Stomach (tissue), 9 donors: ENCODE measurements around the gene R3HDM1. TPM values are rescaled to one million over a fixed set of nuclear protein-coding genes. Genes with fewer than 3 reads are reported as not detected.
A peak's percentile ranks its signal among the peaks of the same experiment; 100 is the strongest.

Experiments used
- DNase-seq, 2 donors: peaks; one replicate each; pipeline versions ENCODE4 v3.0.0 to v3.0.0-alpha.2; 2013 to 2019
- H3K27ac ChIP-seq, 5 donors: fragments of 200-600 bp in 4 of 5; sonication (generic) in 4 of 5; one replicate each; pipeline ENCODE4 v1.5.1; 2013 to 2019; ENCODE audit warnings: mild to moderate bottlenecking in 1 of 5, moderate library complexity in 1 of 5
- H3K27me3 ChIP-seq, 3 donors: fragments of 200-600 bp; sonication (generic); one replicate each; pipeline ENCODE4 v1.5.1; 2017 to 2019; ENCODE audit warnings: mixed run types in 1 of 3
- H3K36me3 ChIP-seq, 4 donors: fragments of 200-600 bp; sonication (generic); 1 replicate in 3 of 4; 2 replicates in 1 of 4; pipeline ENCODE4 v1.5.1; 2016 to 2019
- H3K4me1 ChIP-seq, 4 donors: fragments of 200-600 bp; sonication (generic); one replicate each; pipeline ENCODE4 v1.5.1; 2016 to 2019
- H3K4me3 ChIP-seq, 4 donors: fragments of 200-600 bp; sonication (generic) in 3 of 4; one replicate each; pipeline ENCODE4 v1.5.1; 2016 to 2019; ENCODE audit warnings: mild to moderate bottlenecking in 1 of 4
- H3K9me3 ChIP-seq, 4 donors: fragments of 200-600 bp; sonication (generic); one replicate each; pipeline ENCODE4 v1.5.1; 2016 to 2019
- CTCF ChIP-seq, 7 experiments: fragments of 450-650 bp in 4 of 7; fragments of 200-600 bp in 3 of 7; sonication (generic) in 3 of 7; IDR thresholded peaks; one replicate each; pipeline ENCODE4 v1.5.1; 2016 to 2019; ENCODE audit warnings: antibody characterized with exemption in 7 of 7, control low read depth in 2 of 7, mild to moderate bottlenecking in 1 of 7
- EP300 ChIP-seq: sonication (generic); formaldehyde crosslinking; IDR thresholded peaks from one replicate; pipeline ENCODE4 v1.6.1; 2017; ENCODE audit warnings: antibody characterized with exemption
- POLR2A ChIP-seq, 4 donors: fragments of 450-650 bp; IDR thresholded peaks; one replicate each; pipeline ENCODE4 v1.6.1; 2016; ENCODE audit warnings: antibody characterized with exemption in 4 of 4, control low read depth in 2 of 4, mild to moderate bottlenecking in 1 of 4, moderate library complexity in 1 of 4
- POLR2AphosphoS5 ChIP-seq, 3 donors: sonication (generic); formaldehyde crosslinking; IDR thresholded peaks; one replicate each; pipeline ENCODE4 v1.6.1; 2016; ENCODE audit warnings: antibody characterized with exemption in 3 of 3
- WGBS, 5 donors: extraction: QIAGEN DNeasy Blood & Tissue Kit in 3 of 5; methylation state at CpG; one replicate each; pipeline versions ENCODE4 v1.1.5 to v1.1.7; 2013 to 2018; 5-methylcytosine and 5-hydroxymethylcytosine counted together
- intact Hi-C: fragments of 100-400 bp; cut with DNase I; formaldehyde crosslinking; loops from one replicate; pipeline ENCODE4 v1.15.1; 2023; ENCODE audit warnings: low total_unique reads
- polyA plus RNA-seq, 3 donors: library from polyadenylated mRNA; stranded (reverse); fragments of 200-250 nt; gene quantifications; one replicate each; pipeline ENCODE4 v1.2.3, GENCODE V29; 2013
- total RNA-seq, 5 donors: library from RNA; depleted of rRNA; stranded (reverse); fragments of >200 nt; gene quantifications; one replicate each; pipeline versions ENCODE4 v1.1.0 to v1.2.3, GENCODE V29; 2014 to 2016
- donor health status: healthy with polysubstance abuse.
- donor health status: Bipolar disorder and iron deficiency.
- donor health status: healthy.

R3HDM1 gene
- total and polyA plus RNA-seq, 8 donors = 5.7 to 34.3 (median 12.8) TPM

GRCh38 chr2:135600915-135601314 lies 69.6 kb downstream of the R3HDM1 start:
- intact Hi-C loops = no loop called here
- Histone ChIP-seq H3K36me3 (peaks cover 0 to 36% (median 33%) of the 10 kb centered on the region in 4 donors), H3K9me3 (no peaks in the 10 kb centered on the region), H3K4me1 (no peaks in the 10 kb centered on the region), H3K27me3 (no peaks in the 10 kb centered on the region), H3K27ac (no peak overlapping the region), H3K4me3 (no peak overlapping the region)
- WGBS, 5 donors = 89 to 93% (median 93%) methylated on average over 2 of the region's 2 CpGs
- TF ChIP-seq POLR2A (IDR thresholded peaks at IDR 0.05) = no peak
- TF ChIP-seq EP300 = no peak
- no peak for TF ChIP-seq POLR2AphosphoS5 (IDR thresholded peaks at IDR 0.05)
- TF ChIP-seq CTCF (IDR thresholded peaks at IDR 0.05) = no peak
- peak in 1 of 2 donors; percentile 5 for DNase-seq

GRCh38 chr2:135603543-135603942 lies 72.3 kb downstream of the R3HDM1 start:
- no peaks in the 10 kb centered on the region for H3K4me1 ChIP-seq
- intact Hi-C loops = no loop called here
- no peak for DNase-seq
- TF ChIP-seq CTCF (IDR thresholded peaks at IDR 0.05) (no peak), POLR2A (IDR thresholded peaks at IDR 0.05) (no peak), EP300 (no peak), POLR2AphosphoS5 (IDR thresholded peaks at IDR 0.05) (no peak)
- no peak overlapping the region for H3K27ac ChIP-seq
- no peaks in the 10 kb centered on the region for H3K9me3 ChIP-seq
- peaks cover 0 to 43% (median 39%) of the 10 kb centered on the region in 4 donors for H3K36me3 ChIP-seq
- H3K4me3 ChIP-seq = no peak overlapping the region
- 79 to 93% (median 84%) methylated on average over 7 of the region's 7 CpGs for WGBS, 5 donors
- H3K27me3 ChIP-seq = no peaks in the 10 kb centered on the region

DNA sequence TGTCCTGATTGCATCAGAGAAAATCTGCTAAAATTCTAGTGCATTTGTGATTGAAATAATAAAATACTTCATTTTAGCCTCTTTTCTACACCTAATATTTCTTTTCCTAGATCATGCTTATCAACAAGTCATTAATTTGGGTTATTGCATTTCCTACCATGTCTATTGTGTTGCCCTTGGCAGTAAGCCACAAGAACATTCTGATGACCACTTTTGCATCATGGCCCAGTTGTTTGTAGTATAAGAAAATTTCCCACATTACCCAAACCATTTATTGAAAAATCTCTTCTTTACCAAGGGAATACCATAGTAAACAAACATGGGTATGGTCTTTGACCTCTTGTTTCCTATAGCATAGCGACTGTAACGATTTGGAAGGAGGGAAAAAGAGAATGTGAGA lies 76.3 kb downstream of the R3HDM1 start:
- H3K36me3 ChIP-seq = peaks cover 0 to 49% (median 36%) of the 10 kb centered on the region in 4 donors
- no peaks in the 10 kb centered on the region for H3K9me3 ChIP-seq
- intact Hi-C loops = no loop called here
- no peak for TF ChIP-seq CTCF (IDR thresholded peaks at IDR 0.05)
- TF ChIP-seq POLR2A (IDR thresholded peaks at IDR 0.05) = no peak
- TF ChIP-seq POLR2AphosphoS5 (IDR thresholded peaks at IDR 0.05) = no peak
- TF ChIP-seq EP300 = no peak
- DNase-seq = no peak
- no peak overlapping the region for H3K4me3 ChIP-seq
- no peaks in the 10 kb centered on the region for H3K27me3 ChIP-seq
- WGBS, 5 donors = 97 to 100% (median 98%) methylated on average over 2 of the region's 2 CpGs
- H3K27ac ChIP-seq = no peak overlapping the region
- no peaks in the 10 kb centered on the region for H3K4me1 ChIP-seq

GRCh38 chr2:135612319-135612718 lies 81.0 kb downstream of the R3HDM1 start:
- Histone ChIP-seq H3K36me3 (peaks cover 0 to 9% (median 0%) of the 10 kb centered on the region in 4 donors), H3K4me1 (no peaks in the 10 kb centered on the region), H3K27ac (no peak overlapping the region), H3K9me3 (no peaks in the 10 kb centered on the region), H3K27me3 (no peaks in the 10 kb centered on the region), H3K4me3 (no peak overlapping the region)
- DNase-seq = no peak
- intact Hi-C loops = no loop called here
- no peak for TF ChIP-seq EP300
- TF ChIP-seq CTCF (IDR thresholded peaks at IDR 0.05) = no peak
- TF ChIP-seq POLR2AphosphoS5 (IDR thresholded peaks at IDR 0.05) = no peak
- no peak for TF ChIP-seq POLR2A (IDR thresholded peaks at IDR 0.05)
- WGBS, 5 donors = 93 to 95% (median 94%) methylated on average over 2 of the region's 2 CpGs
